SK-N-SH treated with all-trans-retinoic acid at 6 μM for 48 hours (cell line): Measurements from ENCODE around the gene KIAA1328.

Experiments
- ARNTL ChIP-seq: fragments of 450-650 bp; formaldehyde crosslinking; IDR thresholded peaks from 2 replicates; pipeline ENCODE4 v1.5.0; 2020; ENCODE audit warnings: low read depth, mild to moderate bottlenecking, moderate library complexity, borderline replicate concordance
- ESRRG ChIP-seq: fragments of 250-450 bp; sonication (Bioruptor Pico); IDR thresholded peaks from 2 replicates; pipeline ENCODE4 v1.6.1; 2021; ENCODE audit warnings: mild to moderate bottlenecking
- OSR1 ChIP-seq: fragments of 250-450 bp; sonication (Bioruptor Pico); IDR thresholded peaks from 2 replicates; pipeline ENCODE4 v1.8.0; 2022; ENCODE audit warnings: moderate library complexity, mild to moderate bottlenecking, inconsistent platforms
- PPARA ChIP-seq: fragments of 250-450 bp; sonication (Bioruptor Pico); IDR thresholded peaks from 2 replicates; pipeline ENCODE4 v1.5.0; 2020; ENCODE audit warnings: mild to moderate bottlenecking, borderline replicate concordance
- RARB ChIP-seq: fragments of 250-450 bp; sonication (Bioruptor Pico); IDR thresholded peaks from 2 replicates; pipeline ENCODE4 v1.8.0; 2021; ENCODE audit warnings: mild to moderate bottlenecking, moderate library complexity
- TCF4 ChIP-seq: fragments of 250-450 bp; sonication (Bioruptor Pico); IDR thresholded peaks from 2 replicates; pipeline ENCODE4 v1.8.0; 2021; ENCODE audit warnings: mild to moderate bottlenecking, moderate library complexity, borderline replicate concordance
- TF ChIP-seq, protein P1 (sequence below): fragments of 250-450 bp; sonication (Bioruptor Pico); IDR thresholded peaks from 2 replicates; pipeline ENCODE4 v1.8.0; 2020; ENCODE audit warnings: mild to moderate bottlenecking, moderate library complexity, borderline replicate concordance
- TF ChIP-seq, protein P2 (sequence below): fragments of 250-450 bp; sonication (Bioruptor Pico); IDR thresholded peaks from 2 replicates; pipeline ENCODE4 v1.5.0; 2020; ENCODE audit warnings: mild to moderate bottlenecking, moderate library complexity
- TF ChIP-seq, protein P3 (sequence below): fragments of 250-450 bp; sonication (Bioruptor Pico); IDR thresholded peaks from 2 replicates; pipeline ENCODE4 v1.8.0; 2021; ENCODE audit warnings: low read depth, mild to moderate bottlenecking, moderate library complexity, borderline replicate concordance
- TF ChIP-seq, protein P4 (sequence below): fragments of 250-450 bp; sonication (Bioruptor Pico); IDR thresholded peaks from 2 replicates; pipeline ENCODE4 v1.5.1; 2021; ENCODE audit warnings: mild to moderate bottlenecking, moderate library complexity

DNA sequence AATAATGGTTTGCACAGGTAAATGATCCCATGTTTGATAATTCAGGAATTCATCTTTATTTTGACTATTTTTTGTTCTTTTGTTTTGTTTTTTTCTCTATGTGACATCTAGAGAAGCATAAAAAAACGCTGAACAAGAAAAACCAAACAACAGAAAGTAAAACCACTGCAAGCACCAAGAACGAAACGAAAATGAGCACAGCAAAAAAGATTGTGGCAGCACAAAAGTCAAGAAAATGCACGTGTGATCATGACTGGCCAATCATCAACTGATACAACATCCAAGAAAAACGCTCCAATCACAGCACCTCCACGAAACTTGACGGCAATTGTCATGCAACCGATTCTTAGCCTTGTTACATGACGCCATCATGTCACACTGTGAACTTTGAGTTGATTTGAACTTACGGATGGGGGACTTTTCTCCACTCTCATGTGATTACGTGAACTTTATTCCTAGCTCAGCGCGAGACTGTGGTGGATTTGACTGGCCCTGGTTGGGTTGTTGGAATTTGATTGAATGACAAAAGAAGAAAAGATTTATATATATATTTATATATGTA, 417.9 kb downstream of the KIAA1328 start:
- no peak for TF ChIP-seq OSR1 (CRISPR knock-in tag)
- no peak for TF ChIP-seq TCF4
- TF ChIP-seq, protein P1, sequence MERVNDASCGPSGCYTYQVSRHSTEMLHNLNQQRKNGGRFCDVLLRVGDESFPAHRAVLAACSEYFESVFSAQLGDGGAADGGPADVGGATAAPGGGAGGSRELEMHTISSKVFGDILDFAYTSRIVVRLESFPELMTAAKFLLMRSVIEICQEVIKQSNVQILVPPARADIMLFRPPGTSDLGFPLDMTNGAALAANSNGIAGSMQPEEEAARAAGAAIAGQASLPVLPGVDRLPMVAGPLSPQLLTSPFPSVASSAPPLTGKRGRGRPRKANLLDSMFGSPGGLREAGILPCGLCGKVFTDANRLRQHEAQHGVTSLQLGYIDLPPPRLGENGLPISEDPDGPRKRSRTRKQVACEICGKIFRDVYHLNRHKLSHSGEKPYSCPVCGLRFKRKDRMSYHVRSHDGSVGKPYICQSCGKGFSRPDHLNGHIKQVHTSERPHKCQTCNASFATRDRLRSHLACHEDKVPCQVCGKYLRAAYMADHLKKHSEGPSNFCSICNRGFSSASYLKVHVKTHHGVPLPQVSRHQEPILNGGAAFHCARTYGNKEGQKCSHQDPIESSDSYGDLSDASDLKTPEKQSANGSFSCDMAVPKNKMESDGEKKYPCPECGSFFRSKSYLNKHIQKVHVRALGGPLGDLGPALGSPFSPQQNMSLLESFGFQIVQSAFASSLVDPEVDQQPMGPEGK, result no peak
- TF ChIP-seq, protein P2, sequence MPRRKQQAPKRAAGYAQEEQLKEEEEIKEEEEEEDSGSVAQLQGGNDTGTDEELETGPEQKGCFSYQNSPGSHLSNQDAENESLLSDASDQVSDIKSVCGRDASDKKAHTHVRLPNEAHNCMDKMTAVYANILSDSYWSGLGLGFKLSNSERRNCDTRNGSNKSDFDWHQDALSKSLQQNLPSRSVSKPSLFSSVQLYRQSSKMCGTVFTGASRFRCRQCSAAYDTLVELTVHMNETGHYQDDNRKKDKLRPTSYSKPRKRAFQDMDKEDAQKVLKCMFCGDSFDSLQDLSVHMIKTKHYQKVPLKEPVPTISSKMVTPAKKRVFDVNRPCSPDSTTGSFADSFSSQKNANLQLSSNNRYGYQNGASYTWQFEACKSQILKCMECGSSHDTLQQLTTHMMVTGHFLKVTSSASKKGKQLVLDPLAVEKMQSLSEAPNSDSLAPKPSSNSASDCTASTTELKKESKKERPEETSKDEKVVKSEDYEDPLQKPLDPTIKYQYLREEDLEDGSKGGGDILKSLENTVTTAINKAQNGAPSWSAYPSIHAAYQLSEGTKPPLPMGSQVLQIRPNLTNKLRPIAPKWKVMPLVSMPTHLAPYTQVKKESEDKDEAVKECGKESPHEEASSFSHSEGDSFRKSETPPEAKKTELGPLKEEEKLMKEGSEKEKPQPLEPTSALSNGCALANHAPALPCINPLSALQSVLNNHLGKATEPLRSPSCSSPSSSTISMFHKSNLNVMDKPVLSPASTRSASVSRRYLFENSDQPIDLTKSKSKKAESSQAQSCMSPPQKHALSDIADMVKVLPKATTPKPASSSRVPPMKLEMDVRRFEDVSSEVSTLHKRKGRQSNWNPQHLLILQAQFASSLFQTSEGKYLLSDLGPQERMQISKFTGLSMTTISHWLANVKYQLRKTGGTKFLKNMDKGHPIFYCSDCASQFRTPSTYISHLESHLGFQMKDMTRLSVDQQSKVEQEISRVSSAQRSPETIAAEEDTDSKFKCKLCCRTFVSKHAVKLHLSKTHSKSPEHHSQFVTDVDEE (CRISPR knock-in tag), result no peak
- TF ChIP-seq ARNTL (CRISPR knock-in tag), result no peak
- TF ChIP-seq, protein P3, sequence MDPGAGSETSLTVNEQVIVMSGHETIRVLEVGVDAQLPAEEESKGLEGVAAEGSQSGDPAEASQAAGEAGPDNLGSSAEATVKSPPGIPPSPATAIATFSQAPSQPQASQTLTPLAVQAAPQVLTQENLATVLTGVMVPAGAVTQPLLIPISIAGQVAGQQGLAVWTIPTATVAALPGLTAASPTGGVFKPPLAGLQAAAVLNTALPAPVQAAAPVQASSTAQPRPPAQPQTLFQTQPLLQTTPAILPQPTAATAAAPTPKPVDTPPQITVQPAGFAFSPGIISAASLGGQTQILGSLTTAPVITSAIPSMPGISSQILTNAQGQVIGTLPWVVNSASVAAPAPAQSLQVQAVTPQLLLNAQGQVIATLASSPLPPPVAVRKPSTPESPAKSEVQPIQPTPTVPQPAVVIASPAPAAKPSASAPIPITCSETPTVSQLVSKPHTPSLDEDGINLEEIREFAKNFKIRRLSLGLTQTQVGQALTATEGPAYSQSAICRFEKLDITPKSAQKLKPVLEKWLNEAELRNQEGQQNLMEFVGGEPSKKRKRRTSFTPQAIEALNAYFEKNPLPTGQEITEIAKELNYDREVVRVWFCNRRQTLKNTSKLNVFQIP (CRISPR knock-in tag), result no peak
- TF ChIP-seq RARB (CRISPR knock-in tag), result no peak
- no peak for TF ChIP-seq PPARA (CRISPR knock-in tag)
- TF ChIP-seq ESRRG (CRISPR knock-in tag), result no peak
- TF ChIP-seq, protein P4, sequence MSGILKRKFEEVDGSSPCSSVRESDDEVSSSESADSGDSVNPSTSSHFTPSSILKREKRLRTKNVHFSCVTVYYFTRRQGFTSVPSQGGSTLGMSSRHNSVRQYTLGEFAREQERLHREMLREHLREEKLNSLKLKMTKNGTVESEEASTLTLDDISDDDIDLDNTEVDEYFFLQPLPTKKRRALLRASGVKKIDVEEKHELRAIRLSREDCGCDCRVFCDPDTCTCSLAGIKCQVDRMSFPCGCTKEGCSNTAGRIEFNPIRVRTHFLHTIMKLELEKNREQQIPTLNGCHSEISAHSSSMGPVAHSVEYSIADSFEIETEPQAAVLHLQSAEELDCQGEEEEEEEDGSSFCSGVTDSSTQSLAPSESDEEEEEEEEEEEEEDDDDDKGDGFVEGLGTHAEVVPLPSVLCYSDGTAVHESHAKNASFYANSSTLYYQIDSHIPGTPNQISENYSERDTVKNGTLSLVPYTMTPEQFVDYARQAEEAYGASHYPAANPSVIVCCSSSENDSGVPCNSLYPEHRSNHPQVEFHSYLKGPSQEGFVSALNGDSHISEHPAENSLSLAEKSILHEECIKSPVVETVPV (CRISPR knock-in tag), result no peak
